Naive thymus-derived CD4-positive, alpha-beta T cell (primary cell): ENCODE data around the gene PMFBP1. TPM values are rescaled to one million over a fixed set of nuclear protein-coding genes. Genes with fewer than 3 reads are reported as not detected.

ENCODE experiments used
- ATAC-seq: fragments of 150-1000 bp; cut with Tn5 transposase; 2 replicates; pipeline ENCODE4 v1.10.0; 2021; ENCODE audit warnings: mild to moderate bottlenecking, moderate library complexity
- CTCF ChIA-PET: fragments of 350-600 bp; sonication (Branson Sonifier 250); formaldehyde crosslinking; loops from one replicate; lab custom pipeline; 2021; ENCODE audit warnings: antibody characterized with exemption; lab: Charles Lee
- POLR2A ChIA-PET: fragments of 350-600 bp; sonication (Branson Sonifier 250); formaldehyde crosslinking; loops from one replicate; lab custom pipeline; 2021; ENCODE audit warnings: antibody characterized with exemption, inconsistent platforms; lab: Charles Lee
- DNase-seq, 9 donors: peaks; one replicate each; pipeline versions ENCODE4 v3.0.0 to v3.0.0-alpha.2; 2020 to 2022; ENCODE audit warnings: mixed read lengths in 1 of 9
- H3K27ac ChIP-seq: one replicate; pipeline ENCODE4 v1.7.0; 2013; ENCODE audit warnings: mild to moderate bottlenecking, low read depth, low read length, moderate library complexity
- H3K27me3 ChIP-seq, 2 donors: one replicate each; pipeline ENCODE4 v1.7.0; 2013; ENCODE audit warnings: low read length in 2 of 2, mild to moderate bottlenecking in 2 of 2, moderate library complexity in 2 of 2; ENCODE audit not compliant: control insufficient read depth in 2 of 2, insufficient read depth in 2 of 2
- H3K36me3 ChIP-seq, 3 experiments: 1 replicate in 2 of 3; 2 replicates in 1 of 3; pipeline ENCODE4 v1.7.0; 2013; ENCODE audit warnings: low read length in 3 of 3, mild to moderate bottlenecking in 3 of 3, moderate library complexity in 1 of 3; ENCODE audit not compliant: insufficient read depth in 3 of 3, control insufficient read depth in 2 of 3
- H3K4me1 ChIP-seq, 2 donors: one replicate each; pipeline ENCODE4 v1.7.0; 2013; ENCODE audit warnings: low read length in 2 of 2, mild to moderate bottlenecking in 2 of 2, moderate library complexity in 1 of 2; ENCODE audit not compliant: control insufficient read depth in 2 of 2, insufficient read depth in 2 of 2
- H3K4me3 ChIP-seq: 2 replicates; pipeline ENCODE4 v1.7.0; 2013; ENCODE audit warnings: mild to moderate bottlenecking, low read length
- H3K9me3 ChIP-seq, 3 experiments: 1 replicate in 2 of 3; 2 replicates in 1 of 3; pipeline ENCODE4 v1.7.0; 2013; ENCODE audit warnings: low read length in 3 of 3; ENCODE audit not compliant: control insufficient read depth in 2 of 3
- H3K27ac Mint-ChIP-seq, 9 donors: one replicate each; pipeline ENCODE4 v1.8.0; 2020 to 2022; ENCODE audit warnings: mixed read lengths in 9 of 9, mild to moderate bottlenecking in 8 of 9, moderate library complexity in 5 of 9, inconsistent platforms in 2 of 9
- H3K27me3 Mint-ChIP-seq, 5 donors: one replicate each; pipeline ENCODE4 v1.8.0; 2021 to 2022; ENCODE audit warnings: mixed read lengths in 5 of 5, mild to moderate bottlenecking in 1 of 5
- H3K36me3 Mint-ChIP-seq, 5 donors: one replicate each; pipeline ENCODE4 v1.8.0; 2020 to 2022; ENCODE audit warnings: mixed read lengths in 5 of 5, mild to moderate bottlenecking in 3 of 5, inconsistent platforms in 1 of 5
- H3K4me1 Mint-ChIP-seq, 7 donors: one replicate each; pipeline ENCODE4 v1.8.0; 2020 to 2022; ENCODE audit warnings: mixed read lengths in 7 of 7, mild to moderate bottlenecking in 3 of 7, inconsistent platforms in 1 of 7
- H3K4me3 Mint-ChIP-seq, 10 donors: one replicate each; pipeline ENCODE4 v1.8.0; 2020 to 2022; ENCODE audit warnings: mild to moderate bottlenecking in 10 of 10, mixed read lengths in 10 of 10, moderate library complexity in 6 of 10, inconsistent platforms in 2 of 10
- H3K9me3 Mint-ChIP-seq, 11 donors: one replicate each; pipeline ENCODE4 v1.8.0; 2020 to 2022; ENCODE audit warnings: mixed read lengths in 11 of 11, mild to moderate bottlenecking in 4 of 11, inconsistent platforms in 1 of 11, moderate library complexity in 1 of 11
- intact Hi-C, 2 donors: fragments of 100-400 bp; cut with micrococcal nuclease; formaldehyde crosslinking; loops; one replicate each; pipeline ENCODE4 v1.15.1; 2023
- polyA plus RNA-seq, 2 donors: library from polyadenylated mRNA; unstranded; fragments of 300-500 nt; fragmentation: Illumina TruSeq; gene quantifications; one replicate each; pipeline ENCODE4 v1.2.3, GENCODE V29; 2021
- total RNA-seq, 6 experiments: library from RNA in 5 of 6; stranded (reverse) in 5 of 6; gene quantifications; 1 replicate in 5 of 6; 2 replicates in 1 of 6; pipeline ENCODE4 v1.2.3 and lab custom pipeline; 2021 to 2026

Gene PMFBP1
- total and polyA plus RNA-seq, 7 experiments from 2014 or later, result 0.12 to 2.0 (median 1.2) TPM; not detected in 1

DNA sequence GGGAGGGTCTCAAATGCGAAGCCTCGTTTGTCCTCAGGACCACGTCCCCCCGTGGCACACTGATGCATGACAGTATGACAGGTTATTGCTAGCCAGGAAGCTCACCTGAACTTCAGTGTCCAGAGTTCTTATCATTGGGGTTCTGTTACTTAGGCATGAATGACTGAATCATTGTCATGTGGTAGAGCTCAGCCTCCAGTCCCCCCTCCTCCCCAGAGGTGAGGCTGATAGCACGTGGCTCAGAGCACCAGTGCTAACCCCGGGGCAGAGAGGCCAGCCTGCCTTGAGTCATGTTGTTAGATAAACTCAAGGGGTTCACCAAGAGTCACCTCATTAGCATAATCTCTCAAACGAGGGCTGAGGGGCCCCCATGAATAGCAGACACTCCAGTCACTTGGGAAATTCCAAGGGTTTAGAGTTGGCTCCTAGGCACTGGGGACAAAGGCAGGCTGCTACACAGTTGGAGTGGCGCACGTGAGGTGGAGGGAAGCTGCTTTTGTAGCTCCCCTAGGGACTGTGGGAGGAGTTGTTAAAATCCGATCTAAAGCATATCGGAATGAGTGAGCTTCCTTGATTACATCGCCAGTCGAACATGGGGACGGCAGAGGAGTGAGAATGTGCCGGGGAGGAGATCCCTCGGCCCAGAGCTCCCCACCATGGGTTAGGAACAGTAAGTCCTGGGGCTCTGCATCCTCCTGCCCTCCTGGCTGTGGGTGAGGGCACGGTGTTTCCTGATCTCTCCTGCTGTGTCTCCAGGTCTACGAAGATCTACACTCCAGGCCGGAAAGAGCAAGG lies 60.1 kb downstream of the PMFBP1 start:
- no peaks in the 10 kb centered on the region for H3K27me3 ChIP-seq
- DNase-seq (no peak), ATAC-seq (no peak)
- Mint-ChIP-seq H3K4me3 (no peak overlapping the region), H3K36me3 (peaks cover 13 to 69% (median 24%) of the 10 kb centered on the region in 5 donors), H3K9me3 (no peaks in the 10 kb centered on the region), H3K27me3 (no peaks in the 10 kb centered on the region), H3K27ac (no peak overlapping the region), H3K4me1 (no peaks in the 10 kb centered on the region)
- H3K4me1 ChIP-seq, result no peaks in the 10 kb centered on the region
- H3K36me3 ChIP-seq, result peaks cover 19 to 66% (median 30%) of the 10 kb centered on the region in 3 experiments
- H3K9me3 ChIP-seq, result no peaks in the 10 kb centered on the region
- ChIA-PET CTCF (no interaction called here), POLR2A (interaction anchor here (0.9 kb wide), 1 partner anchor 18 kb away, joined by 3 read pairs; no protein-coding TSS in a partner anchor)
- intact Hi-C loops, result no loop called here
- H3K27ac ChIP-seq, result no peak overlapping the region
- H3K4me3 ChIP-seq, result no peak overlapping the region

DNA sequence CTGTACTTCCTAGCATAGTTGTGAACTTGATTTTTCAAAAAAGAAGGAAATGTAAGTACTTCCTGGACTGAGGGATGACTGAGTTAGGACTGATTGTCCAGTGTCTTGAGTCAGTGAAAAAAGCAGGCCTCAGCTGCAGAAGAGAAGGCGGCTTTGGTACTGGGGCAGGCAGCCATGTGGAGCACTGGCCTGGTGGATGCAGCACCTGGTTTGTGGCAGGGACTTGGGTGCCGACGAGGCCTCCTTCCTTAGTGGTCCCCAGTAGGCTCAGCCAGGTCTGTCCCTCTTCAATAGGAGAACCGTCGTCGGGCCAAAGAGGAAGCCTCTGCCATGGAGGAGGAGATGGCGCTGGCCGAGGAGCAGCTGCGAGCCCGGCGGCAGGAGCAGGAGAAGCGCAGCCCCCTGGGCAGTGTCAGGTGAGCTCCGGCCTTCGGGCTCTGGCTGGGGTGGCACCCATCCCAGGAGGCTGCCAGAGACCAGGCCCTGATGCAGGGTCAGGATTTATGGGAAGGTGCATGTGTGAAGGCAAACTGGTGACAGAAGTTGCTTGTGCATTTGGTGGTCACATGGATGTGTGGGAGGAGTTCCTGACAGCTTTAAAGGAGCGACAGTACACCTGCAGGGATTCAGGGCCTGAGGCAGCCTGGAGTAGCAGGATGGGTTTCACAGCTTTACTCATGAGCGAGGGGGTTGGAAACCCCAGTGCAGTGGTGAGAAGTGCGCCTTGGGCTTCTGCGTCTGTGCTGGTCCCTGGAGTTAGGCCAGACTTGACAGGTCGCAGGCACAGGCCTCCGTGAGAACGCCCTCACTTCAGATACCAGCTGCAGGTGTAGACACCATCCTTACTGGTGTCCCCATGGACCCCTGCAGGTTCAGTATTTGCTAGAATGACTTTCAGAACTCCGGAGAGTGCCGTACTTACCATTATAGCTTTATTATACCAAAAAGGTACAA lies 61.0 kb downstream of the PMFBP1 start:
- no peaks in the 10 kb centered on the region for H3K9me3 Mint-ChIP-seq
- H3K27ac ChIP-seq, result no peak overlapping the region
- H3K36me3 Mint-ChIP-seq, result peaks cover 13 to 78% (median 31%) of the 10 kb centered on the region in 5 donors

DNA sequence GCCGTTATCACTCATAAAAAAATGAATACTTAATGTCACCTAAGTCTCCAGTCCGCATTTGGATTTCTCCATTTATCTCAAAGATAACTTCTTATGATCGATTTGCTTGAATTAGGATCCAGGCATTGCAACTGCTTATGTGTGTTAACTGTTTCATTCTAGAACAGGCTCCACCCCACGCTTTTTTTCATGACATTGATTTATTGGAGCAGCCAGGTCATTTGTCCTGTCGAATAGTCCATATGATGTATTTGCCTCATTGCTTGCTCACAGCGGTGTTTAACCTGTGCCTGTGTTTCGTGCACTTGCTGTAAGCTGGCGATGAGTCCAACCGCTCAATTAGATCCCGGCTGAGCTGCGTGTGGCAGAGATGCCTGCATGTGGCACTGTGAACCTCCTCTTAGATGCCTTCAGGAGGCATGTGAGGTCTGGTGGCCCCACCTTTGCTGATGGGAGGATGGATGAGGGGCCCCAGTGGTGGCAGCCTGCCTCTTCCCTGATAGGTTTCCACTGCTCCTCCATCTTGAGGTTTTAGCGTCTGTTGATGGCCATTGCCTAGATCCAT lies 61.9 kb downstream of the PMFBP1 start:
- Histone ChIP-seq H3K36me3 (peaks cover 34 to 84% (median 44%) of the 10 kb centered on the region in 3 experiments), H3K9me3 (no peaks in the 10 kb centered on the region), H3K4me3 (no peak overlapping the region), H3K4me1 (no peaks in the 10 kb centered on the region), H3K27me3 (no peaks in the 10 kb centered on the region), H3K27ac (no peak overlapping the region)
- POLR2A ChIA-PET, result no interaction called here
- ATAC-seq, result no peak
- Mint-ChIP-seq H3K4me3 (no peak overlapping the region), H3K36me3 (peaks cover 13 to 87% (median 39%) of the 10 kb centered on the region in 5 donors), H3K9me3 (no peaks in the 10 kb centered on the region), H3K27ac (no peak overlapping the region), H3K4me1 (no peaks in the 10 kb centered on the region), H3K27me3 (no peaks in the 10 kb centered on the region)
- CTCF ChIA-PET, result no interaction called here
- intact Hi-C loops, result no loop called here
- no peak for DNase-seq

More for the DNA sequence above, 61.0 kb downstream of the PMFBP1 start:
- DNase-seq (no peak), ATAC-seq (no peak)
- Mint-ChIP-seq H3K27me3 (no peaks in the 10 kb centered on the region), H3K4me3 (no peak overlapping the region), H3K27ac (no peak overlapping the region), H3K4me1 (no peaks in the 10 kb centered on the region)
- no peaks in the 10 kb centered on the region for H3K9me3 ChIP-seq
- H3K4me1 ChIP-seq, result no peaks in the 10 kb centered on the region
- H3K27me3 ChIP-seq, result no peaks in the 10 kb centered on the region
- POLR2A ChIA-PET, result interaction anchor here (0.9 kb wide), 1 partner anchor 17 kb away, joined by 3 read pairs; no protein-coding TSS in a partner anchor
- H3K4me3 ChIP-seq, result no peak overlapping the region
- intact Hi-C loops, result no loop called here
- H3K36me3 ChIP-seq, result peaks cover 26 to 76% (median 35%) of the 10 kb centered on the region in 3 experiments
- CTCF ChIA-PET, result no interaction called here

DNA sequence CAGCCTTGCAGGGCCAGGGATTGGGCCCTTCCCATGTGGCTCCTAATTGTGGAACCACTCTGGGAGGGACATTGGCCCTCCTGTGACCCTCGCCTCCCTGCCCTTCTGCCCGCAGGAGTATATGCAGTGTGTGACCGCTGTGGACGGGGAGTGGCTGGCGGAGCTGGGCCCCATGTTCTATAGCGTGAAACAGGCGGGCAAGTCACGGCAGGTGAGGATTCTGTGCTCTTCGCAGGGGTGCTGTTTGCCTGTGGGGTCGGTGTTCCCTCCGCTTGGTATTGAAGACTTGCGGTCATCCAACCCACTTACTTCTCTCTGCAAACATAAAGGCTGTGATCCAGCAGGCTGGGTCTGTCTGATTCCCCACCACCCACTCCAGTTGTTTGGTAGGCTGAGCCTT lies 62.7 kb downstream of the PMFBP1 start:
- Mint-ChIP-seq H3K9me3 (no peaks in the 10 kb centered on the region), H3K4me3 (no peak overlapping the region), H3K27me3 (no peaks in the 10 kb centered on the region), H3K27ac (no peak overlapping the region), H3K4me1 (no peaks in the 10 kb centered on the region), H3K36me3 (peaks cover 13 to 88% (median 39%) of the 10 kb centered on the region in 5 donors)
- H3K4me3 ChIP-seq, result no peak overlapping the region
- DNase-seq, result no peak
- H3K4me1 ChIP-seq, result no peaks in the 10 kb centered on the region
- no peaks in the 10 kb centered on the region for H3K9me3 ChIP-seq
- no peak overlapping the region for H3K27ac ChIP-seq
- intact Hi-C loops, result no loop called here
- H3K36me3 ChIP-seq, result peaks cover 38 to 90% (median 46%) of the 10 kb centered on the region in 3 experiments
- POLR2A ChIA-PET, result no interaction called here
- no peak for ATAC-seq
- H3K27me3 ChIP-seq, result no peaks in the 10 kb centered on the region
- CTCF ChIA-PET, result no interaction called here

DNA sequence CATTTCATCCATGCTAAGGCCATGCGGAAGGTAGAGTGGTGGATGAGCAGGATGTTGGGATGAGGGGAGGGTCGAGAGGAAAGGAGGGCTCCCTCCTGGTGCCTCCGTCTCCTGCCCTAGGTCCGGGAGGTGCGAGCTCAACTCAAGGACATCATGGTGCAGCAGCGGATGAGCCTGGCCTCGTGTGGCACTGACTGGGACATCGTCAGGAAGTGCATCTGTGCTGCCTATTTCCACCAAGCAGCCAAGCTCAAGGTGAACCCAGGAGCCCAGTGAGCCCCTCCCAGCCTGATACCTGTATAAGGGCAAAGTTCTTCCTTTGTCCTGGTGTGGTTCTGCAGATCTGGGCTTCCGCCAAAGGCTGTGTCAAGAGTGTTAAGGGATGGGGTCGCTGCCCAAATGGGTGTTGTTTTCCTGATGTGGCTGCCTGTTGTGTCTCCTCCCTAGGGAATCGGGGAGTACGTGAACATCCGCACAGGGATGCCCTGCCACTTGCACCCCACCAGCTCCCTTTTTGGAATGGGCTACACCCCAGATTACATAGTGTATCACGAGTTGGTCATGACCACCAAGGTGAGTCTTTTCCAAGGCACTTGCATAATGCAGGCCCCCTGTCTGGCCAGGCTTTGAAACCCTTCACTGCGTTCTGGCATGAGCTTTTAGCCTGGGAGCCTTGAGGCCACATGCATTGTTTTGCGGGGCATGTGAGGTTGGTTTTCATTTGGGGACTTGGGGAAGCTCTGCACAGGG lies 63.4 kb downstream of the PMFBP1 start:
- H3K27me3 ChIP-seq, result no peaks in the 10 kb centered on the region
- POLR2A ChIA-PET, result no interaction called here
- Mint-ChIP-seq H3K27ac (no peak overlapping the region), H3K36me3 (peaks cover 13 to 95% (median 40%) of the 10 kb centered on the region in 5 donors), H3K4me1 (peaks cover 0 to under 1% (median 0%) of the 10 kb centered on the region in 7 donors), H3K27me3 (no peaks in the 10 kb centered on the region), H3K4me3 (no peak overlapping the region), H3K9me3 (no peaks in the 10 kb centered on the region)
- H3K4me1 ChIP-seq, result no peaks in the 10 kb centered on the region
- peaks cover 43 to 97% (median 48%) of the 10 kb centered on the region in 3 experiments for H3K36me3 ChIP-seq
- intact Hi-C loops, result no loop called here
- no peaks in the 10 kb centered on the region for H3K9me3 ChIP-seq
- CTCF ChIA-PET, result no interaction called here
- no peak overlapping the region for H3K4me3 ChIP-seq
- DNase-seq (no peak), ATAC-seq (no peak)
- H3K27ac ChIP-seq, result no peak overlapping the region

DNA sequence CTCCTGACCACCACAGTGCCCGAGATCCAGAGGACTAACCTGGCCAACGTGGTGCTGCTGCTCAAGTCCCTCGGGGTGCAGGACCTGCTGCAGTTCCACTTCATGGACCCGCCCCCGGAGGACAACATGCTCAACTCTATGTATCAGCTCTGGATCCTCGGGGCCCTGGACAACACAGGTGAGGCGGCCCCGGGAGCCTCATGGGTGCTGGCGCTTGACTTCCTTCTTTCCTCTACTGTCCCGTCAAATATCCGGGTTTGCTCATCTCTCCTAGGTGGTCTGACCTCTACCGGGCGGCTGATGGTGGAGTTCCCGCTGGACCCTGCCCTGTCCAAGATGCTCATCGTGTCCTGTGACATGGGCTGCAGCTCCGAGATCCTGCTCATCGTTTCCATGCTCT lies 64.6 kb downstream of the PMFBP1 start:
- Histone ChIP-seq H3K4me3 (no peak overlapping the region), H3K9me3 (no peaks in the 10 kb centered on the region), H3K27me3 (no peaks in the 10 kb centered on the region), H3K4me1 (no peaks in the 10 kb centered on the region), H3K27ac (no peak overlapping the region), H3K36me3 (peaks cover 51 to 100% (median 59%) of the 10 kb centered on the region in 3 experiments)
- Mint-ChIP-seq H3K27me3 (no peaks in the 10 kb centered on the region), H3K4me1 (peaks cover 0 to 5% (median 0%) of the 10 kb centered on the region in 7 donors), H3K9me3 (no peaks in the 10 kb centered on the region), H3K4me3 (no peak overlapping the region), H3K36me3 (peaks cover 16 to 94% (median 48%) of the 10 kb centered on the region in 5 donors), H3K27ac (no peak overlapping the region)
- intact Hi-C loops, result no loop called here
- ChIA-PET CTCF (no interaction called here), POLR2A (no interaction called here)
- ATAC-seq, result no peak
- no peak for DNase-seq
